Measurements from ENCODE around the gene SP1. TPM values are rescaled to one million over a fixed set of nuclear protein-coding genes. Genes with fewer than 3 reads are reported as not detected.

Gene SP1
- total and polyA plus RNA-seq, 9 of the 15 experiments (the other 6 are each of a cell fraction or from before 2014, with no cell fraction given): 8.0 to 65.5 (median 41.6) TPM

DNA sequence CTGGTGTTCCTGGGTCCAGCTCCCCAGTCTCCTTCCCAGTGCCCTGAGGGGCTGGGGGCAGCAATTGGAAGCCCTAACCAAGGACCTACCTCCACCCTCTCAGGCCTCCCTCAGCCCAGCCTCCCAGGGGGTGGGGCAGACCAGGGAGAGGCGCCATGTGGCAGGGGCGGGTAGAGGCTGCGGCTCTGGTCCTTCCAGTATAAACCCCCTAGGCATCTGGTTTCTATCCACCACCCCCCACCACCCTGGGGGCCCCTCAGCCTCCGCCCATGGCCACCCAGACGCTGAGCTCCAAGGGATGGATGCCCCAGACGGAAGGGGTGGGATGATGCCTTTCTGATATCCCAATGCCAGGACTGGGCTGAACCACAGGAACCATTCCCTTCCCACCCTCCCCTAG, 41.1 kb upstream of the SP1 start (continued):
- TF ChIP-seq, protein P1, sequence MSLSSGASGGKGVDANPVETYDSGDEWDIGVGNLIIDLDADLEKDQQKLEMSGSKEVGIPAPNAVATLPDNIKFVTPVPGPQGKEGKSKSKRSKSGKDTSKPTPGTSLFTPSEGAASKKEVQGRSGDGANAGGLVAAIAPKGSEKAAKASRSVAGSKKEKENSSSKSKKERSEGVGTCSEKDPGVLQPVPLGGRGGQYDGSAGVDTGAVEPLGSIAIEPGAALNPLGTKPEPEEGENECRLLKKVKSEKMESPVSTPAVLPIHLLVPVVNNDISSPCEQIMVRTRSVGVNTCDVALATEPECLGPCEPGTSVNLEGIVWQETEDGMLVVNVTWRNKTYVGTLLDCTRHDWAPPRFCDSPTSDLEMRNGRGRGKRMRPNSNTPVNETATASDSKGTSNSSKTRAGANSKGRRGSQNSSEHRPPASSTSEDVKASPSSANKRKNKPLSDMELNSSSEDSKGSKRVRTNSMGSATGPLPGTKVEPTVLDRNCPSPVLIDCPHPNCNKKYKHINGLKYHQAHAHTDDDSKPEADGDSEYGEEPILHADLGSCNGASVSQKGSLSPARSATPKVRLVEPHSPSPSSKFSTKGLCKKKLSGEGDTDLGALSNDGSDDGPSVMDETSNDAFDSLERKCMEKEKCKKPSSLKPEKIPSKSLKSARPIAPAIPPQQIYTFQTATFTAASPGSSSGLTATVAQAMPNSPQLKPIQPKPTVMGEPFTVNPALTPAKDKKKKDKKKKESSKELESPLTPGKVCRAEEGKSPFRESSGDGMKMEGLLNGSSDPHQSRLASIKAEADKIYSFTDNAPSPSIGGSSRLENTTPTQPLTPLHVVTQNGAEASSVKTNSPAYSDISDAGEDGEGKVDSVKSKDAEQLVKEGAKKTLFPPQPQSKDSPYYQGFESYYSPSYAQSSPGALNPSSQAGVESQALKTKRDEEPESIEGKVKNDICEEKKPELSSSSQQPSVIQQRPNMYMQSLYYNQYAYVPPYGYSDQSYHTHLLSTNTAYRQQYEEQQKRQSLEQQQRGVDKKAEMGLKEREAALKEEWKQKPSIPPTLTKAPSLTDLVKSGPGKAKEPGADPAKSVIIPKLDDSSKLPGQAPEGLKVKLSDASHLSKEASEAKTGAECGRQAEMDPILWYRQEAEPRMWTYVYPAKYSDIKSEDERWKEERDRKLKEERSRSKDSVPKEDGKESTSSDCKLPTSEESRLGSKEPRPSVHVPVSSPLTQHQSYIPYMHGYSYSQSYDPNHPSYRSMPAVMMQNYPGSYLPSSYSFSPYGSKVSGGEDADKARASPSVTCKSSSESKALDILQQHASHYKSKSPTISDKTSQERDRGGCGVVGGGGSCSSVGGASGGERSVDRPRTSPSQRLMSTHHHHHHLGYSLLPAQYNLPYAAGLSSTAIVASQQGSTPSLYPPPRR (CRISPR knock-in tag; IDR thresholded peaks at IDR 0.05; ENCODE audit: borderline replicate concordance): no peak
- TF ChIP-seq SIN3A (IDR thresholded peaks at IDR 0.05; ENCODE audit: borderline replicate concordance in 2 of 2, control insufficient read depth in 1 of 2, low read depth in 2 of 2, low read length in 2 of 2): no peak
- TF ChIP-seq ELF2 (CRISPR knock-in tag; IDR thresholded peaks at IDR 0.05): no peak
- no peak for TF ChIP-seq ZNF3 (CRISPR knock-in tag; IDR thresholded peaks at IDR 0.05)
- no peak for TF ChIP-seq ARID1B (IDR thresholded peaks at IDR 0.05)
- TF ChIP-seq, protein P2, sequence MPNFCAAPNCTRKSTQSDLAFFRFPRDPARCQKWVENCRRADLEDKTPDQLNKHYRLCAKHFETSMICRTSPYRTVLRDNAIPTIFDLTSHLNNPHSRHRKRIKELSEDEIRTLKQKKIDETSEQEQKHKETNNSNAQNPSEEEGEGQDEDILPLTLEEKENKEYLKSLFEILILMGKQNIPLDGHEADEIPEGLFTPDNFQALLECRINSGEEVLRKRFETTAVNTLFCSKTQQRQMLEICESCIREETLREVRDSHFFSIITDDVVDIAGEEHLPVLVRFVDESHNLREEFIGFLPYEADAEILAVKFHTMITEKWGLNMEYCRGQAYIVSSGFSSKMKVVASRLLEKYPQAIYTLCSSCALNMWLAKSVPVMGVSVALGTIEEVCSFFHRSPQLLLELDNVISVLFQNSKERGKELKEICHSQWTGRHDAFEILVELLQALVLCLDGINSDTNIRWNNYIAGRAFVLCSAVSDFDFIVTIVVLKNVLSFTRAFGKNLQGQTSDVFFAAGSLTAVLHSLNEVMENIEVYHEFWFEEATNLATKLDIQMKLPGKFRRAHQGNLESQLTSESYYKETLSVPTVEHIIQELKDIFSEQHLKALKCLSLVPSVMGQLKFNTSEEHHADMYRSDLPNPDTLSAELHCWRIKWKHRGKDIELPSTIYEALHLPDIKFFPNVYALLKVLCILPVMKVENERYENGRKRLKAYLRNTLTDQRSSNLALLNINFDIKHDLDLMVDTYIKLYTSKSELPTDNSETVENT (CRISPR knock-in tag; IDR thresholded peaks at IDR 0.05): no peak
- no peak for TF ChIP-seq JUN (IDR thresholded peaks at IDR 0.05; ENCODE audit: borderline replicate concordance, low read depth, low read length)
- TF ChIP-seq JUN (CRISPR knock-in tag; IDR thresholded peaks at IDR 0.05; ENCODE audit: borderline replicate concordance): no peak
- no peak for TF ChIP-seq SIX5 (IDR thresholded peaks at IDR 0.05; ENCODE audit: borderline replicate concordance in 1 of 2, insufficient read depth in 1 of 2, low read depth in 1 of 2, low read length in 2 of 2)
- no peak for TF ChIP-seq AFF1 (IDR thresholded peaks at IDR 0.05; ENCODE audit: low read depth in 1 of 2, partially characterized antibody in 2 of 2)
